Fibroblast of peridontal ligament (primary cell): ENCODE data around the gene TXNDC2.

Experiments used
- DNase-seq: peaks from one replicate; pipeline ENCODE4 v3.0.0-alpha.2; 2010; ENCODE audit errors: extremely low read depth

The TXNDC2 gene

GRCh38 chr18:9931146-9931545, 45.4 kb downstream of the TXNDC2 start:
- no peak for DNase-seq

- DNase-seq: no peak
These were observed 45.9 kb downstream of the TXNDC2 start for GRCh38 chr18:9931678-9932077.

- no peak for DNase-seq
These were observed 48.1 kb downstream of the TXNDC2 start for GRCh38 chr18:9933865-9934264.

GRCh38 chr18:9934274-9934673, 48.5 kb downstream of the TXNDC2 start:
- no peak for DNase-seq
